Endothelial cell of umbilical vein (primary cell): ENCODE results near the gene PTGER4. TPM values are rescaled to one million over a fixed set of nuclear protein-coding genes. Genes with fewer than 3 reads are reported as not detected.
"Not testable (repeated sequence)": the region's sequence is repeated elsewhere in the genome, so short reads cannot be mapped to it uniquely, and the experiment has no call there.

Experiments used
- BruUV-seq: library from RNA; stranded (reverse); fragments of 400-500 nt; replicated peaks from 2 replicates; lab custom pipeline; 2021; lab: Mats Ljungman, UMichigan
- CTCF ChIA-PET: fragments of 300-600, 350-600 bp; sonication (Branson Sonifier 250); formaldehyde crosslinking; loops from one replicate; lab custom pipeline; 2021; ENCODE audit warnings: antibody characterized with exemption, inconsistent platforms; lab: Charles Lee
- POLR2A ChIA-PET: fragments of 300-600, 350-600 bp; sonication (Branson Sonifier 250); formaldehyde crosslinking; loops from one replicate; lab custom pipeline; 2021; ENCODE audit warnings: antibody characterized with exemption, inconsistent platforms; lab: Charles Lee
- DNase-seq: peaks from one replicate; pipeline ENCODE4 v3.0.0-alpha.2; 2011; ENCODE audit warnings: low read depth, low spot score
- FAIRE-seq: peaks from 2 replicates; lab custom pipeline; 2011; peaks lifted over from hg19 to GRCh38; lab: Jason Lieb, UNC
- H2AFZ ChIP-seq: 2 replicates; pipeline ENCODE4 v1.6.0; 2012; ENCODE audit warnings: low read depth, low read length, control low read depth, inconsistent platforms
- H3K27ac ChIP-seq: 2 replicates; pipeline ENCODE4 v1.5.1; 2011; ENCODE audit warnings: low read depth, mild to moderate bottlenecking, control low read depth, low read length, moderate library complexity; ENCODE audit not compliant: insufficient read depth
- H3K27me3 ChIP-seq, 2 experiments: 2 replicates each; pipeline versions ENCODE4 v1.6.0 to v1.6.1; 2011; ENCODE audit warnings: low read length in 2 of 2, mixed read lengths in 1 of 2; ENCODE audit not compliant: control insufficient read depth in 2 of 2, insufficient read depth in 2 of 2
- H3K36me3 ChIP-seq, 2 experiments: 2 replicates in 1 of 2; 3 replicates in 1 of 2; pipeline ENCODE4 v1.5.1; 2011; ENCODE audit warnings: low read length in 2 of 2, mild to moderate bottlenecking in 1 of 2, moderate library complexity in 1 of 2; ENCODE audit not compliant: control insufficient read depth in 2 of 2, insufficient read depth in 2 of 2; ENCODE audit errors: extremely low read depth in 1 of 2
- H3K4me1 ChIP-seq: 3 replicates; pipeline ENCODE4 v1.5.1; 2011; ENCODE audit warnings: mild to moderate bottlenecking, low read length; ENCODE audit not compliant: control insufficient read depth, insufficient read depth; ENCODE audit errors: extremely low read depth
- H3K4me2 ChIP-seq: 2 replicates; pipeline ENCODE4 v1.6.1; 2011; ENCODE audit warnings: low read length, control low read depth, mixed read lengths; ENCODE audit not compliant: insufficient read depth
- H3K4me3 ChIP-seq, 3 experiments: fragments of 200-600 bp in 1 of 3; sonication (generic), shearing (Covaris generic) in 1 of 3; replicated peaks in 1 of 3; 2 replicates each; pipeline ENCODE4 v1.5.1; 2011 to 2016; ENCODE audit warnings: control low read depth in 3 of 3, low read length in 3 of 3, mild to moderate bottlenecking in 2 of 3, inconsistent platforms in 1 of 3, low read depth in 1 of 3, moderate library complexity in 1 of 3; ENCODE audit not compliant: insufficient read depth in 1 of 3
- H3K79me2 ChIP-seq: 2 replicates; pipeline ENCODE4 v1.6.0; 2012; ENCODE audit warnings: low read length, inconsistent platforms; ENCODE audit not compliant: control insufficient read depth, insufficient read depth
- H3K9ac ChIP-seq: replicated peaks from 2 replicates; pipeline ENCODE3; 2011; ENCODE audit warnings: low read length, control low read depth; ENCODE audit not compliant: insufficient read depth; ENCODE audit errors: extremely low read depth
- H3K9me1 ChIP-seq: replicated peaks from 3 replicates; pipeline ENCODE4 v1.6.0; 2011; ENCODE audit warnings: mild to moderate bottlenecking, low read length; ENCODE audit not compliant: control insufficient read depth, insufficient read depth; ENCODE audit errors: extremely low read depth
- H3K9me3 ChIP-seq: replicated peaks from 2 replicates; pipeline ENCODE4 v1.5.1; 2012; ENCODE audit warnings: low read length, inconsistent platforms; ENCODE audit not compliant: control insufficient read depth, insufficient read depth
- H4K20me1 ChIP-seq: replicated peaks from 2 replicates; pipeline ENCODE3; 2011; ENCODE audit warnings: mild to moderate bottlenecking, low read length; ENCODE audit not compliant: control insufficient read depth, insufficient read depth; ENCODE audit errors: extremely low read depth
- EZH2 ChIP-seq: IDR thresholded peaks from 2 replicates; pipeline ENCODE4 v1.6.1; 2012; ENCODE audit warnings: borderline replicate concordance, low read depth, mild to moderate bottlenecking, moderate library complexity, low read length, inconsistent platforms; ENCODE audit not compliant: severe bottlenecking
- FOS ChIP-seq: IDR thresholded peaks from 2 replicates; pipeline ENCODE4 v1.6.1; 2011; ENCODE audit warnings: mild to moderate bottlenecking, low read length, moderate library complexity, borderline replicate concordance; ENCODE audit not compliant: insufficient read depth
- GATA2 ChIP-seq: IDR thresholded peaks from 2 replicates; pipeline ENCODE4 v1.7.0; 2011; ENCODE audit warnings: low read depth, mild to moderate bottlenecking, moderate library complexity, mixed read lengths, low read length; ENCODE audit not compliant: insufficient read length, insufficient read depth
- JUN ChIP-seq: IDR thresholded peaks from 2 replicates; pipeline ENCODE4 v1.6.1; 2011; ENCODE audit warnings: borderline replicate concordance, low read depth; ENCODE audit not compliant: insufficient read length, insufficient read depth
- MAX ChIP-seq: IDR thresholded peaks from 2 replicates; pipeline ENCODE4 v1.6.1; 2011; ENCODE audit not compliant: insufficient read depth, insufficient read length
- POLR2A ChIP-seq: IDR thresholded peaks from 2 replicates; pipeline ENCODE4 v1.6.1; 2012; ENCODE audit warnings: low read depth, mild to moderate bottlenecking, control low read depth, low read length
- POLR2AphosphoS5 ChIP-seq: IDR thresholded peaks from 2 replicates; pipeline ENCODE4 v1.6.1; 2012; ENCODE audit warnings: low read depth, mild to moderate bottlenecking, control low read depth, low read length, moderate library complexity; ENCODE audit not compliant: insufficient read depth
- dilution Hi-C: fragments of 300-500 bp; cut with MboI; formaldehyde crosslinking; loops from one replicate; pipeline ENCODE4 v1.15.0; 2019; ENCODE audit warnings: low sequenced_read_pairs; ENCODE audit not compliant: extremely low pct_ligation_motif_present
- intact Hi-C: fragments of 100-400 bp; cut with micrococcal nuclease; formaldehyde crosslinking; loops from one replicate; pipeline ENCODE4 v1.10.0; 2022
- polyA plus RNA-seq, 4 experiments: library from polyadenylated mRNA; depleted of rRNA in 3 of 4; stranded (reverse) in 3 of 4; unstranded in 1 of 4; fragments of >200 nt; gene quantifications; 2 replicates each; pipeline versions ENCODE4 v1.2.1 to v1.2.3, GENCODE V29; 2011 to 2012; ENCODE audit warnings: missing spikeins in 1 of 4
- total RNA-seq: library from RNA; stranded (reverse); gene quantifications from 2 replicates; pipeline ENCODE4 v1.2.3, GENCODE V29; 2021
- TF ChIP-seq, protein P1 (sequence below), 2 donors: IDR thresholded peaks; 1 replicate in 1 of 2; 2 replicates in 1 of 2; pipeline ENCODE4 v1.5.1; 2011; ENCODE audit warnings: low read length in 2 of 2, mild to moderate bottlenecking in 2 of 2, moderate library complexity in 2 of 2, control low read depth in 1 of 2, inconsistent platforms in 1 of 2, low read depth in 1 of 2; ENCODE audit not compliant: insufficient read depth in 1 of 2; ENCODE audit errors: extremely low read depth in 1 of 2

The PTGER4 gene
- total and polyA plus RNA-seq, 2 donors (not counting 3 experiments of a cell fraction or from before 2014, with no cell fraction given), result 23.6 to 37.4 TPM

DNA sequence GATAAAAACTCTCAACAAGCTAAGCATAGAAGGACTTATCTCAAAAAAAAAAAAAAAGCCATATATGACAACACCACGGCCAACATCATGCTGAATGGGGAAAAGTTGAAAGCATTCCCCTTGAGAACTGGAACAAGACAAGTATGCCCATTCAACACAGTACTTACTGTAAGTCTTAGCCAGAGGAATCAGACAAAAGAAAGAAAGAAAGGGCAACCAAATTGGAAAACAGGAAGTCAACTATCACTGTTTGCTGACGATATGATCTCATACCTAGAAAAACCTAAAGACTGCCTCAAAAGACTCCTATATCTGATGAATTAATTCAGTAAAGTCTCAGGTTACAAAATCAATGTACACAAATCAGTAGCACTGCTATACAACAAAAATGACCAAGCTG, 24.6 kb upstream of the PTGER4 start:
- BruUV-seq, result no TSS peak
- no peaks in the 10 kb centered on the region for H3K4me1 ChIP-seq
- H3K9me1 ChIP-seq, result no peaks in the 10 kb centered on the region
- H3K9me3 ChIP-seq, result no peaks in the 10 kb centered on the region
- ChIA-PET CTCF (interaction anchor here (1.5 kb wide), 1 partner anchor 48 kb away, joined by 3 read pairs; no protein-coding TSS in a partner anchor), POLR2A (no interaction called here)
- H3K79me2 ChIP-seq, result no peaks in the 10 kb centered on the region
- H3K9ac ChIP-seq, result no peak overlapping the region
- no peak overlapping the region for H3K27ac ChIP-seq
- H3K36me3 ChIP-seq, result no peaks in the 10 kb centered on the region
- DNase-seq (peak; percentile 34), FAIRE-seq (no peak)
- no peak overlapping the region for H3K4me2 ChIP-seq
- no peak overlapping the region for H3K4me3 ChIP-seq
- dilution Hi-C loops, result no loop called here
- no peak overlapping the region for H2AFZ ChIP-seq
- no peaks in the 10 kb centered on the region for H3K27me3 ChIP-seq
- TF ChIP-seq MAX (no peak), JUN (no peak), GATA2 (no peak), EZH2 (no peak), FOS (no peak), POLR2AphosphoS5 (no peak), POLR2A (no peak)
- TF ChIP-seq, protein P1, sequence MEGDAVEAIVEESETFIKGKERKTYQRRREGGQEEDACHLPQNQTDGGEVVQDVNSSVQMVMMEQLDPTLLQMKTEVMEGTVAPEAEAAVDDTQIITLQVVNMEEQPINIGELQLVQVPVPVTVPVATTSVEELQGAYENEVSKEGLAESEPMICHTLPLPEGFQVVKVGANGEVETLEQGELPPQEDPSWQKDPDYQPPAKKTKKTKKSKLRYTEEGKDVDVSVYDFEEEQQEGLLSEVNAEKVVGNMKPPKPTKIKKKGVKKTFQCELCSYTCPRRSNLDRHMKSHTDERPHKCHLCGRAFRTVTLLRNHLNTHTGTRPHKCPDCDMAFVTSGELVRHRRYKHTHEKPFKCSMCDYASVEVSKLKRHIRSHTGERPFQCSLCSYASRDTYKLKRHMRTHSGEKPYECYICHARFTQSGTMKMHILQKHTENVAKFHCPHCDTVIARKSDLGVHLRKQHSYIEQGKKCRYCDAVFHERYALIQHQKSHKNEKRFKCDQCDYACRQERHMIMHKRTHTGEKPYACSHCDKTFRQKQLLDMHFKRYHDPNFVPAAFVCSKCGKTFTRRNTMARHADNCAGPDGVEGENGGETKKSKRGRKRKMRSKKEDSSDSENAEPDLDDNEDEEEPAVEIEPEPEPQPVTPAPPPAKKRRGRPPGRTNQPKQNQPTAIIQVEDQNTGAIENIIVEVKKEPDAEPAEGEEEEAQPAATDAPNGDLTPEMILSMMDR (IDR thresholded peaks at IDR 0.05; ENCODE audit: extremely low read depth in 1 of 2, insufficient read depth in 1 of 2, low read depth in 1 of 2, low read length in 2 of 2), result no peak
- H4K20me1 ChIP-seq, result no peaks in the 10 kb centered on the region
- intact Hi-C loops, result no loop called here

GRCh38 chr5:40656091-40656490, 23.6 kb upstream of the PTGER4 start:
- H3K9ac ChIP-seq, H4K20me1 ChIP-seq, H3K27me3 ChIP-seq, H3K4me3 ChIP-seq, POLR2A ChIA-PET, FAIRE-seq, H3K4me2 ChIP-seq, H3K9me3 ChIP-seq, H3K4me1 ChIP-seq, BruUV-seq, H2AFZ ChIP-seq, H3K36me3 ChIP-seq, intact Hi-C loops, dilution Hi-C loops, DNase-seq, H3K27ac ChIP-seq, H3K79me2 ChIP-seq, H3K9me1 ChIP-seq: not testable (repeated sequence)
- CTCF ChIA-PET, result interaction anchor here (1.4 to 1.5 kb wide), 2 partner anchors 10 to 49 kb away, joined by 3 read pairs; no protein-coding TSS in a partner anchor
